Karpas-422 (cell line): Measurements from ENCODE around the gene IFT80. TPM values are rescaled to one million over a fixed set of nuclear protein-coding genes. Genes with fewer than 3 reads are reported as not detected.

Experiments used
- DNase-seq: peaks from one replicate; pipeline ENCODE4 v3.0.0-alpha.2; 2015
- H2AFZ ChIP-seq: fragments of 200-600 bp; sonication (generic); 2 replicates; pipeline ENCODE4 v1.6.1; 2014; ENCODE audit warnings: antibody characterized with exemption, low read length, mixed read lengths
- H3K27ac ChIP-seq: fragments of 200-600 bp; sonication (generic); 2 replicates; pipeline ENCODE4 v1.5.1; 2014; ENCODE audit warnings: mild to moderate bottlenecking, low read length, moderate library complexity
- H3K27me3 ChIP-seq: fragments of 200-600 bp; sonication (generic); 2 replicates; pipeline ENCODE4 v1.6.1; 2014; ENCODE audit warnings: low read length, mixed read lengths
- H3K36me3 ChIP-seq: fragments of 200-600 bp; sonication (generic); 2 replicates; pipeline ENCODE4 v1.6.1; 2014; ENCODE audit warnings: low read length, mixed read lengths; ENCODE audit not compliant: insufficient read depth
- H3K4me1 ChIP-seq: fragments of 200-600 bp; sonication (generic); 2 replicates; pipeline ENCODE4 v1.6.1; 2014; ENCODE audit warnings: mild to moderate bottlenecking, low read length, mixed read lengths
- H3K4me2 ChIP-seq: fragments of 200-600 bp; sonication (generic); 2 replicates; pipeline ENCODE4 v1.6.1; 2014; ENCODE audit warnings: low read length, low read depth, mild to moderate bottlenecking; ENCODE audit not compliant: poor library complexity, severe bottlenecking
- H3K4me3 ChIP-seq: fragments of 200-600 bp; sonication (generic); 2 replicates; pipeline ENCODE4 v1.5.1; 2014; ENCODE audit warnings: mild to moderate bottlenecking, antibody characterized with exemption, low read length, mixed read lengths
- H3K79me2 ChIP-seq: fragments of 200-600 bp; sonication (generic); 2 replicates; pipeline ENCODE4 v1.6.1; 2014; ENCODE audit warnings: mild to moderate bottlenecking, low read length, mixed read lengths
- H3K9ac ChIP-seq: fragments of 200-600 bp; sonication (generic); 2 replicates; pipeline ENCODE4 v1.6.0; 2014; ENCODE audit warnings: low read length
- H3K9me2 ChIP-seq: fragments of 200-600 bp; sonication (generic), shearing (Covaris generic); replicated peaks from 2 replicates; pipeline ENCODE4 v1.6.0; 2014; ENCODE audit warnings: mild to moderate bottlenecking, low read length, moderate library complexity; ENCODE audit not compliant: insufficient read depth
- H3K9me3 ChIP-seq: fragments of 300-700, 200-600 bp; sonication (generic); 2 replicates; pipeline ENCODE4 v1.6.1; 2014; ENCODE audit warnings: low read length, mixed read lengths
- H4K20me1 ChIP-seq: fragments of 200-600 bp; sonication (generic); 2 replicates; pipeline ENCODE4 v1.6.1; 2014; ENCODE audit warnings: mild to moderate bottlenecking, antibody characterized with exemption, low read length, low read depth; ENCODE audit not compliant: insufficient read depth
- total RNA-seq: library from RNA; depleted of rRNA; stranded (reverse); fragments of >200 nt; shearing (Covaris generic); gene quantifications from 2 replicates; pipeline ENCODE4 v1.2.3, GENCODE V29; 2014; ENCODE audit warnings: low replicate concordance

Gene IFT80
- total RNA-seq, 1 experiment from 2014 or later = 40.7 TPM

GRCh38 chr3:160403028-160403545 lies 4.1 kb upstream of the IFT80 start:
- Histone ChIP-seq H2AFZ (no peak overlapping the region), H3K9ac (peak overlapping the region; percentile 99), H3K27me3 (no peaks in the 10 kb centered on the region), H3K79me2 (peaks cover 95% of the 10 kb centered on the region), H3K9me3 (no peaks in the 10 kb centered on the region), H3K4me3 (peak overlapping the region; percentile 97), H3K9me2 (no peaks in the 10 kb centered on the region), H3K4me1 (peaks cover 33% of the 10 kb centered on the region), H3K4me2 (peak overlapping the region; percentile 71), H3K36me3 (peaks cover 65% of the 10 kb centered on the region), H3K27ac (peak overlapping the region; percentile 92), H4K20me1 (peaks cover 36% of the 10 kb centered on the region)
- no peak for DNase-seq

- Histone ChIP-seq H3K36me3 (peaks cover 62% of the 10 kb centered on the region), H3K27ac (peak overlapping the region; percentile 92), H3K9me3 (no peaks in the 10 kb centered on the region), H3K9me2 (no peaks in the 10 kb centered on the region), H3K9ac (peak overlapping the region; percentile 99), H3K4me3 (peak overlapping the region; percentile 97), H3K4me1 (peaks cover 39% of the 10 kb centered on the region), H4K20me1 (peaks cover 36% of the 10 kb centered on the region), H2AFZ (no peak overlapping the region), H3K27me3 (no peaks in the 10 kb centered on the region), H3K79me2 (peaks cover 96% of the 10 kb centered on the region), H3K4me2 (peak overlapping the region; percentile 71)
- DNase-seq = no peak
Measured at GRCh38 chr3:160402221-160403027, 3.4 kb upstream of the IFT80 start.

- Histone ChIP-seq H3K27me3 (no peaks in the 10 kb centered on the region), H3K9me2 (no peaks in the 10 kb centered on the region), H2AFZ (no peak overlapping the region), H3K4me1 (peaks cover 49% of the 10 kb centered on the region), H3K4me2 (peak overlapping the region; percentile 71), H3K36me3 (peaks cover 55% of the 10 kb centered on the region), H3K4me3 (peak overlapping the region; percentile 97), H3K9ac (peak overlapping the region; percentile 99), H3K79me2 (peaks cover 96% of the 10 kb centered on the region), H4K20me1 (peaks cover 36% of the 10 kb centered on the region), H3K9me3 (no peaks in the 10 kb centered on the region), H3K27ac (peak overlapping the region; percentile 92)
- peak; percentile 66 for DNase-seq
Measured at GRCh38 chr3:160401291-160402095, 2.5 kb upstream of the IFT80 start.

GRCh38 chr3:160400702-160401150 lies 1.7 kb upstream of the IFT80 start:
- H2AFZ ChIP-seq = no peak overlapping the region
- H3K27ac ChIP-seq = peak overlapping the region; percentile 92
- DNase-seq = peak; percentile 61

GRCh38 chr3:160400030-160400701 lies 1.1 kb upstream of the IFT80 start:
- Histone ChIP-seq H2AFZ (no peak overlapping the region), H3K9me2 (no peaks in the 10 kb centered on the region), H3K27me3 (no peaks in the 10 kb centered on the region), H3K9ac (peak overlapping the region; percentile 99), H3K27ac (peak overlapping the region; percentile 92), H3K36me3 (peaks cover 41% of the 10 kb centered on the region), H3K4me1 (peaks cover 60% of the 10 kb centered on the region), H4K20me1 (peaks cover 36% of the 10 kb centered on the region), H3K9me3 (no peaks in the 10 kb centered on the region), H3K4me2 (peak overlapping the region; percentile 71), H3K4me3 (peak overlapping the region; percentile 97), H3K79me2 (peaks cover 95% of the 10 kb centered on the region)
- DNase-seq = peak; percentile 70

More at GRCh38 chr3:160400702-160401150, 1.7 kb upstream of the IFT80 start:
- Histone ChIP-seq H3K27me3 (no peaks in the 10 kb centered on the region), H3K79me2 (peaks cover 95% of the 10 kb centered on the region), H3K9me3 (no peaks in the 10 kb centered on the region), H3K4me2 (peak overlapping the region; percentile 71), H4K20me1 (peaks cover 36% of the 10 kb centered on the region), H3K9ac (peak overlapping the region; percentile 99), H3K4me3 (peak overlapping the region; percentile 97), H3K36me3 (peaks cover 47% of the 10 kb centered on the region), H3K9me2 (no peaks in the 10 kb centered on the region), H3K4me1 (peaks cover 54% of the 10 kb centered on the region)

- peak overlapping the region; percentile 72 for H2AFZ ChIP-seq
- peak overlapping the region; percentile 71 for H3K4me2 ChIP-seq
- peaks cover 95% of the 10 kb centered on the region for H3K79me2 ChIP-seq
- peak overlapping the region; percentile 97 for H3K4me3 ChIP-seq
- peak overlapping the region; percentile 92; the same call in 1 of the 2 replicates for H3K27ac ChIP-seq
- DNase-seq = no peak
- peaks cover 54% of the 10 kb centered on the region for H3K4me1 ChIP-seq
- H4K20me1 ChIP-seq = peaks cover 36% of the 10 kb centered on the region
- H3K36me3 ChIP-seq = peaks cover 27% of the 10 kb centered on the region
- peak overlapping the region; percentile 99 for H3K9ac ChIP-seq
- no peaks in the 10 kb centered on the region for H3K9me2 ChIP-seq
- no peaks in the 10 kb centered on the region for H3K9me3 ChIP-seq
- no peaks in the 10 kb centered on the region for H3K27me3 ChIP-seq
Measured at GRCh38 chr3:160398820-160399124, 253 bp downstream of the IFT80 start.

GRCh38 chr3:160395297-160395696 lies 3.7 kb downstream of the IFT80 start:
- Histone ChIP-seq H3K9me2 (no peaks in the 10 kb centered on the region), H3K9me3 (no peaks in the 10 kb centered on the region), H3K4me1 (peaks cover 39% of the 10 kb centered on the region), H2AFZ (no peak overlapping the region), H4K20me1 (peaks cover 5% of the 10 kb centered on the region; the same call in 1 of the 2 replicates), H3K9ac (no peak overlapping the region), H3K4me2 (peak overlapping the region; percentile 6), H3K4me3 (no peak overlapping the region), H3K27ac (no peak overlapping the region), H3K27me3 (no peaks in the 10 kb centered on the region), H3K79me2 (peaks cover 93% of the 10 kb centered on the region), H3K36me3 (0 out of 2 replicates have a peak, but pooled peaks cover 8% of the 10 kb centered on the region)
- no peak for DNase-seq
